Liver (tissue), 9 donors: ENCODE data around the gene DGKB. TPM values are rescaled to one million over a fixed set of nuclear protein-coding genes. Genes with fewer than 3 reads are reported as not detected.

ENCODE experiments used
- DNase-seq: peaks from one replicate; pipeline ENCODE4 v3.0.0-alpha.2; 2017; ENCODE audit warnings: low spot score
- H3K27ac ChIP-seq, 2 donors: one replicate each; pipeline ENCODE4 v1.7.0; 2013; ENCODE audit warnings: inconsistent platforms in 2 of 2, low read length in 2 of 2, control low read depth in 1 of 2, low read depth in 1 of 2, mild to moderate bottlenecking in 1 of 2
- H3K27me3 ChIP-seq, 4 donors: one replicate each; pipeline versions ENCODE4 v1.6.1 to v1.7.0; 2013; ENCODE audit warnings: low read length in 3 of 4, inconsistent platforms in 1 of 4, mild to moderate bottlenecking in 1 of 4, moderate library complexity in 1 of 4; ENCODE audit not compliant: control insufficient read depth in 4 of 4, insufficient read depth in 4 of 4
- H3K36me3 ChIP-seq, 4 donors: one replicate each; pipeline versions ENCODE4 v1.6.1 to v1.7.0; 2013; ENCODE audit warnings: low read length in 3 of 4, mild to moderate bottlenecking in 3 of 4, low read depth in 1 of 4, moderate library complexity in 1 of 4; ENCODE audit not compliant: control insufficient read depth in 4 of 4, insufficient read depth in 3 of 4
- H3K4me1 ChIP-seq, 4 donors: one replicate each; pipeline versions ENCODE4 v1.6.1 to v1.7.0; 2013; ENCODE audit warnings: low read length in 3 of 4, mild to moderate bottlenecking in 3 of 4, moderate library complexity in 1 of 4; ENCODE audit not compliant: control insufficient read depth in 4 of 4, insufficient read depth in 4 of 4
- H3K4me3 ChIP-seq, 3 donors: one replicate each; pipeline versions ENCODE4 v1.6.1 to v1.7.0; 2013; ENCODE audit warnings: low read length in 3 of 3, control low read depth in 1 of 3, low read depth in 1 of 3, mild to moderate bottlenecking in 1 of 3
- H3K9ac ChIP-seq, 2 donors: one replicate each; pipeline ENCODE4 v1.7.0; 2013; ENCODE audit warnings: low read length in 2 of 2, mild to moderate bottlenecking in 2 of 2, moderate library complexity in 2 of 2, control low read depth in 1 of 2, low read depth in 1 of 2
- H3K9me3 ChIP-seq, 4 donors: one replicate each; pipeline versions ENCODE4 v1.6.1 to v1.7.0; 2013; ENCODE audit warnings: low read length in 3 of 4; ENCODE audit not compliant: control insufficient read depth in 4 of 4
- CTCF ChIP-seq: fragments of 150-350 bp; IDR thresholded peaks from 2 replicates; pipeline ENCODE4 v1.5.1; 2017; ENCODE audit warnings: improper control_type of control experiment, low read depth, low read length; ENCODE audit not compliant: missing input control
- EGR1 ChIP-seq, 2 donors: IDR thresholded peaks; 2 replicates each; pipeline ENCODE4 v1.6.1; 2016 to 2018; ENCODE audit warnings: antibody characterized with exemption in 2 of 2, low read depth in 2 of 2
- FOXA1 ChIP-seq: IDR thresholded peaks from 2 replicates; pipeline ENCODE4 v1.6.1; 2016; ENCODE audit warnings: antibody characterized with exemption
- FOXA2 ChIP-seq: IDR thresholded peaks from 2 replicates; pipeline ENCODE4 v1.6.1; 2016; ENCODE audit warnings: antibody characterized with exemption
- GABPA ChIP-seq, 2 donors: IDR thresholded peaks in 1 of 2; conservative IDR thresholded peaks in 1 of 2; 2 replicates each; pipeline ENCODE4 v1.6.1; 2016; ENCODE audit warnings: antibody characterized with exemption in 2 of 2, mild to moderate bottlenecking in 1 of 2, moderate library complexity in 1 of 2
- HNF4A ChIP-seq, 2 donors: conservative IDR thresholded peaks; 2 replicates each; pipeline ENCODE4 v1.6.1; 2016; ENCODE audit warnings: antibody characterized with exemption in 2 of 2, mild to moderate bottlenecking in 2 of 2
- HNF4G ChIP-seq: IDR thresholded peaks from 2 replicates; pipeline ENCODE4 v1.6.1; 2016; ENCODE audit warnings: antibody characterized with exemption
- JUND ChIP-seq, 2 donors: IDR thresholded peaks; 2 replicates each; pipeline ENCODE4 v1.6.1; 2016; ENCODE audit warnings: antibody characterized with exemption in 2 of 2
- NR2F2 ChIP-seq: IDR thresholded peaks from 2 replicates; pipeline ENCODE4 v1.6.1; 2016; ENCODE audit warnings: antibody characterized with exemption
- RAD21 ChIP-seq, 2 donors: IDR thresholded peaks; 2 replicates each; pipeline ENCODE4 v1.6.1; 2016; ENCODE audit warnings: antibody characterized with exemption in 2 of 2, mild to moderate bottlenecking in 2 of 2
- REST ChIP-seq: IDR thresholded peaks from 2 replicates; pipeline ENCODE4 v1.6.1; 2016; ENCODE audit warnings: antibody characterized with exemption, mild to moderate bottlenecking
- RXRA ChIP-seq, 2 donors: IDR thresholded peaks; 2 replicates each; pipeline ENCODE4 v1.6.1; 2017 to 2018; ENCODE audit warnings: antibody characterized with exemption in 2 of 2, mild to moderate bottlenecking in 1 of 2
- SP1 ChIP-seq: IDR thresholded peaks from 2 replicates; pipeline ENCODE4 v1.6.1; 2018; ENCODE audit warnings: antibody characterized with exemption, mild to moderate bottlenecking
- TAF1 ChIP-seq: conservative IDR thresholded peaks from 2 replicates; pipeline ENCODE4 v1.6.1; 2016; ENCODE audit warnings: antibody characterized with exemption, mild to moderate bottlenecking
- YY1 ChIP-seq: IDR thresholded peaks from 2 replicates; pipeline ENCODE4 v1.6.1; 2016; ENCODE audit warnings: antibody characterized with exemption, mild to moderate bottlenecking
- WGBS: extraction: QIAGEN DNeasy Blood & Tissue Kit; methylation state at CpG from one replicate; pipeline ENCODE4 v1.1.7; 2013; 5-methylcytosine and 5-hydroxymethylcytosine counted together
- polyA plus RNA-seq, 2 donors: library from polyadenylated mRNA; stranded (reverse) in 1 of 2; unstranded in 1 of 2; fragments of 200-250 nt in 1 of 2; fragments of >200 nt in 1 of 2; fragmentation: Nextera tagmentation in 1 of 2; extraction: Ambion mirVana in 1 of 2; gene quantifications; one replicate each; pipeline versions ENCODE4 v1.2.1 to v1.2.3, GENCODE V29; 2013 to 2015
- total RNA-seq, 2 donors: library from RNA; depleted of rRNA; stranded (reverse); fragments of >200 nt; gene quantifications; one replicate each; pipeline ENCODE4 v1.2.3, GENCODE V29; 2014
- TF ChIP-seq, protein P1 (sequence below): IDR thresholded peaks from 2 replicates; pipeline ENCODE4 v1.6.1; 2016; ENCODE audit warnings: antibody characterized with exemption
- TF ChIP-seq, protein P2 (sequence below): IDR thresholded peaks from 2 replicates; pipeline ENCODE4 v1.6.1; 2016; ENCODE audit warnings: antibody characterized with exemption
- donor health status: healthy.
- donor health status: healthy.
- donor health status: healthy.
- donor health status: healthy.
- donor health status: healthy.

The DGKB gene
- total and polyA plus RNA-seq, 4 donors, result 0.09 to 0.42 TPM; not detected in 2

DNA sequence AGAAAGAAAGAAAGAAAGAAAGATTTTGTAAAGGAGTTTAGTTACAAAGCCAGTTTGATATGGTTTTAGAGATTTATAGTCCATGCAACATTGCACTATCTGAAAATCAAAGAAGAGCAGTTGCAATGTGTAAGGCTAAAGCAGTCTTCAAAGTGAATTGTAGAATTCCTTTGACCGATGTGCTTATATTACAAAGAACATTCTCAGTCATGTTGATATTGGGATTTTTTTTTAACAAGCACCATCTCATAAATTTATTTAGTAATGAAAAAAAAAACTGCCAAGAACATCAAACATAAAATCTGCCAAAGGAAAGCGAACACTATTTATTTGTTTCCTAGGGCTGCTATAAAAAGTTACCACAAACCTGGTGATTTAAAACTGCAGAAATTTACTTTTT is 133.3 kb downstream of the DGKB start (continued):
- TF ChIP-seq RAD21 (IDR thresholded peaks at IDR 0.05), result no peak

DNA sequence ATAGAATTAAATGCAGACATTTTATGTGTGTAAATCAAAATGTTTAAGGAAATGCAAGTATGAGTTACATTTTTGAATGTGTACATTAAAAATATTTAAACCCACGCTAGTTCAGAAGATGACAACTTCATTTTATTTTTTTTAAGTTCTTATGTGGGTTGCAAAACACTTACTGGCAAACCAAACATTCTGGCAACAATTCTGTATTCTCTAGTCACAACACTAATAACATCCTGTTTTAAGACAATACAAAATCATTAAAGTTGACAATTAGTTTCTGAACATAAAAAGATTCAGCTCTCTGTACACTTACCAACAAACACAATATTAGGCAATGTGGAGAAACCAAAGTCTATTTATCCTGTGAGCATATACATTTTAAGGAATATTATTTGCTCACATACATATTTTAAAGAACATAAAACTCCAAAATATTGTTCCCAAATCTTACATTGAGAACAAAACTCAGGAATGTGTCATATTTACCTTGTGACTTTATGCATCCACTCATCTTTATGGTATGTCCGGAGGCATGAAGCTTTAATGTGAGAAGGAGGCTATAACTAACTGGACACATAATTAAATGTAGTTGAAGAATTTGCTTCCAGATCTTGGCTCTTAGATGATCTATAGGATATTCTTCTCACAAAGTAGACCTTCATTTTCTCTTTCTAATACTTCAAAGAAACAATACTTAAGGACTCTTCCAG is 134.7 kb downstream of the DGKB start:
- no peak for DNase-seq
- Histone ChIP-seq H3K27me3 (peaks cover 0 to 2% (median 0%) of the 10 kb centered on the region in 4 donors), H3K9me3 (no peaks in the 10 kb centered on the region), H3K9ac (no peak overlapping the region), H3K4me1 (no peaks in the 10 kb centered on the region), H3K4me3 (no peak overlapping the region), H3K36me3 (no peaks in the 10 kb centered on the region), H3K27ac (no peak overlapping the region)
- WGBS, result 90% methylated on average over 2 of the region's 2 CpGs
- TF ChIP-seq FOXA2 (no peak), FOXA1 (no peak), CTCF (no peak), HNF4A (conservative IDR thresholded peaks at IDR 0.05) (no peak), HNF4G (no peak), YY1 (no peak), JUND (IDR thresholded peaks at IDR 0.05) (no peak), RXRA (IDR thresholded peaks at IDR 0.05) (no peak), RAD21 (IDR thresholded peaks at IDR 0.05) (no peak), EGR1 (IDR thresholded peaks at IDR 0.05; ENCODE audit: low read depth in 2 of 2) (no peak), NR2F2 (no peak), SP1 (no peak)
- TF ChIP-seq, protein P1, sequence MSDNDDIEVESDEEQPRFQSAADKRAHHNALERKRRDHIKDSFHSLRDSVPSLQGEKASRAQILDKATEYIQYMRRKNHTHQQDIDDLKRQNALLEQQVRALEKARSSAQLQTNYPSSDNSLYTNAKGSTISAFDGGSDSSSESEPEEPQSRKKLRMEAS, result no peak

DNA sequence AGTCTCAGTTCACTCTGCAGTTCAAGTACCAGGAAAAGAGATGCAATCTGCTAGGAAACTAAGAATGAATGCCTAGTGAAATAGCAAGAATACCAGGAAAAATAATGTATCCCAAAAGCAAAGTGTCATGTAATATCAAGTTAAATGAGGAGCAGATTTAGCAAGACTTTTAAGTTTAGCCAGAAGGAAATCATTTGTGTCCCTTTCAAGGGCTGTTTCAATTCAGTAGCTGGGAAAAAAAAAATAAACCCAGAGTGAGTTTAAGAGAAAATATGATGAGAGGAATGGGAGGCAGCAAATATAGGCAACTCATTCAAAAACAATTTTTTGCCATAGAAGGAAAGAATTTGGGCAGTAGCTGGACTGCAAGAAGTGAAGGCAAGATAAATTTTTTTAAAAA is 135.8 kb downstream of the DGKB start:
- Histone ChIP-seq H3K4me1 (no peaks in the 10 kb centered on the region), H3K27ac (no peak overlapping the region), H3K27me3 (peaks cover 0 to 2% (median 0%) of the 10 kb centered on the region in 4 donors), H3K9ac (no peak overlapping the region), H3K36me3 (no peaks in the 10 kb centered on the region), H3K9me3 (no peaks in the 10 kb centered on the region), H3K4me3 (no peak overlapping the region)
- no peak for DNase-seq
- no peak for TF ChIP-seq FOXA2

GRCh38 chr7:14765731-14766130 is 136.8 kb downstream of the DGKB start:
- Histone ChIP-seq H3K9me3 (no peaks in the 10 kb centered on the region), H3K4me1 (no peaks in the 10 kb centered on the region), H3K9ac (no peak overlapping the region), H3K27me3 (peaks cover 0 to 2% (median 0%) of the 10 kb centered on the region in 4 donors), H3K27ac (no peak overlapping the region), H3K36me3 (no peaks in the 10 kb centered on the region), H3K4me3 (no peak overlapping the region)
- 82% methylated on average over 2 of the region's 2 CpGs for WGBS
- no peak for DNase-seq
- TF ChIP-seq, protein P1, result no peak
- TF ChIP-seq FOXA1 (no peak), JUND (IDR thresholded peaks at IDR 0.05) (no peak), HNF4G (no peak), RXRA (IDR thresholded peaks at IDR 0.05) (no peak), FOXA2 (no peak), TAF1 (no peak), REST (no peak), GABPA (IDR thresholded peaks at IDR 0.05 in 1 of 2, conservative IDR thresholded peaks at IDR 0.05 in 1 of 2) (no peak)
- TF ChIP-seq, protein P2, sequence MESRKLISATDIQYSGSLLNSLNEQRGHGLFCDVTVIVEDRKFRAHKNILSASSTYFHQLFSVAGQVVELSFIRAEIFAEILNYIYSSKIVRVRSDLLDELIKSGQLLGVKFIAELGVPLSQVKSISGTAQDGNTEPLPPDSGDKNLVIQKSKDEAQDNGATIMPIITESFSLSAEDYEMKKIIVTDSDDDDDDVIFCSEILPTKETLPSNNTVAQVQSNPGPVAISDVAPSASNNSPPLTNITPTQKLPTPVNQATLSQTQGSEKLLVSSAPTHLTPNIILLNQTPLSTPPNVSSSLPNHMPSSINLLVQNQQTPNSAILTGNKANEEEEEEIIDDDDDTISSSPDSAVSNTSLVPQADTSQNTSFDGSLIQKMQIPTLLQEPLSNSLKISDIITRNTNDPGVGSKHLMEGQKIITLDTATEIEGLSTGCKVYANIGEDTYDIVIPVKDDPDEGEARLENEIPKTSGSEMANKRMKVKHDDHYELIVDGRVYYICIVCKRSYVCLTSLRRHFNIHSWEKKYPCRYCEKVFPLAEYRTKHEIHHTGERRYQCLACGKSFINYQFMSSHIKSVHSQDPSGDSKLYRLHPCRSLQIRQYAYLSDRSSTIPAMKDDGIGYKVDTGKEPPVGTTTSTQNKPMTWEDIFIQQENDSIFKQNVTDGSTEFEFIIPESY, result no peak
